ENCODE data around the gene OAF. TPM values are rescaled to one million over a fixed set of nuclear protein-coding genes. Genes with fewer than 3 reads are reported as not detected.
A peak's percentile ranks its signal among the peaks of the same experiment; 100 is the strongest.

Gene OAF
- total RNA-seq, 4 donors from 2014 or later = 31.7 to 77.1 (median 36.2) TPM

DNA sequence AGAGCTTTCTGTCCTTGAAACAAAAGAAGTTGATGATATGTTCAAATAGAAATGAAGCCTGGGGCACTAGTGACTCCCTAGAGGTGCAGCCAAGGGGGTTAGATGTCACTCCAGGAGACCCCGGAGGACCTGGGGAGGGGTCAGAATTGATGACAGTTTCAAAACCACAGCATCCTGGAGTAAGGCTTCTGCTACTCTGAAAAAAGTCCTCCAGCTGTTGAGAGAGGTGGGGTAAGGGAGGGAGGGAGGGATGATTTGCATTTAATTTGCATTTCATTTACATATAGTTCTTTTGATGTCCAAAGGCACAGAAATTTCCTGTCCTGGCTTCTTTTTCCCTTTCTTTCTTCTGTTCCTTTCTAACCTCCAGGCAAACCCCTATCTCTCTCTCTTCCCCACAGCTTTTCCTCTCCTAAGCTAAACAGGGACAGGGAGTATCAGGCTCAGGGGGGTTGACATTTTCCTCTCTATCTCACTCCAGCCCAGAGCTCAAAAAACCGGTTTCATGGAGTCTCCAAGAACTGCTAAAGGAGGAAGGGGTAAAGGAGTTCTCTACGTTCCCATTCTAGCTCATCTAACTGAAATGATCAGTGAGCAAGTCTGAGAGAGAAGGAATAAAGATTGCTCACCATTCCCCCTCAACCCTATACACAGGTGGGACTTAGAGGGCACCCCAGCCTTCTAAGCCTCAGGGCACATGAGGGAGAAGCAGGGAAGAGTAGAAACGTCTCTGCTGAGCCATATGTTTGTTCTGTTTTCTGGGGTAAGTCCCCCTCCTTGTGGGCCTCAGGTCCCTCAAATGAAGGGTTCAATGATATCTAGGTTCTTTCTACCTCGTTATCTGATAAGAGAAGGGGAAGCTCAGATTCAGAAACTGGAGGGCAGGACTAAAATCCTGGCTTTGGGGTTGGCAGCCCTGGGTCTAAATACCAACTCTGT is 25.6 kb downstream of the OAF start:
- Histone ChIP-seq H3K27me3 (no peaks in the 10 kb centered on the region), H3K4me3 (replicated peaks in 1 of 3) (no peak overlapping the region), H3K9me3 (no peaks in the 10 kb centered on the region), H3K27ac (no peak overlapping the region), H3K36me3 (no peaks in the 10 kb centered on the region), H3K4me1 (peaks cover 3 to 20% of the 10 kb centered on the region in 2 donors)
- no peak for DNase-seq
- 56 to 68% methylated on average over 5 of the region's 5 CpGs for WGBS, 2 donors
- intact Hi-C loops (cut with DNase I) = no loop called here
- no peak for TF ChIP-seq POLR2A (IDR thresholded peaks at IDR 0.05)
- TF ChIP-seq, protein P1, sequence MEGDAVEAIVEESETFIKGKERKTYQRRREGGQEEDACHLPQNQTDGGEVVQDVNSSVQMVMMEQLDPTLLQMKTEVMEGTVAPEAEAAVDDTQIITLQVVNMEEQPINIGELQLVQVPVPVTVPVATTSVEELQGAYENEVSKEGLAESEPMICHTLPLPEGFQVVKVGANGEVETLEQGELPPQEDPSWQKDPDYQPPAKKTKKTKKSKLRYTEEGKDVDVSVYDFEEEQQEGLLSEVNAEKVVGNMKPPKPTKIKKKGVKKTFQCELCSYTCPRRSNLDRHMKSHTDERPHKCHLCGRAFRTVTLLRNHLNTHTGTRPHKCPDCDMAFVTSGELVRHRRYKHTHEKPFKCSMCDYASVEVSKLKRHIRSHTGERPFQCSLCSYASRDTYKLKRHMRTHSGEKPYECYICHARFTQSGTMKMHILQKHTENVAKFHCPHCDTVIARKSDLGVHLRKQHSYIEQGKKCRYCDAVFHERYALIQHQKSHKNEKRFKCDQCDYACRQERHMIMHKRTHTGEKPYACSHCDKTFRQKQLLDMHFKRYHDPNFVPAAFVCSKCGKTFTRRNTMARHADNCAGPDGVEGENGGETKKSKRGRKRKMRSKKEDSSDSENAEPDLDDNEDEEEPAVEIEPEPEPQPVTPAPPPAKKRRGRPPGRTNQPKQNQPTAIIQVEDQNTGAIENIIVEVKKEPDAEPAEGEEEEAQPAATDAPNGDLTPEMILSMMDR (IDR thresholded peaks at IDR 0.05) = no peak

GRCh38 chr11:120238968-120239620 is 28.3 kb downstream of the OAF start:
- no peaks in the 10 kb centered on the region for H3K36me3 ChIP-seq
- TF ChIP-seq POLR2A (IDR thresholded peaks at IDR 0.05) = no peak
- TF ChIP-seq, protein P1 (IDR thresholded peaks at IDR 0.05) = no peak
- 84 to 91% methylated on average over 9 to 11 of the region's 11 CpGs for WGBS, 2 donors
- H3K4me3 ChIP-seq (replicated peaks in 1 of 3) = no peak overlapping the region
- intact Hi-C loops (cut with DNase I) = no loop called here
- no peak for DNase-seq
- H3K27ac ChIP-seq = no peak overlapping the region
- no peaks in the 10 kb centered on the region for H3K27me3 ChIP-seq
- no peaks in the 10 kb centered on the region for H3K9me3 ChIP-seq
- H3K4me1 ChIP-seq = peaks cover 3 to 25% of the 10 kb centered on the region in 2 donors

GRCh38 chr11:120239713-120240640 is 29.1 kb downstream of the OAF start, which contains the start of gene POU2F3:
TSS of gene POU2F3 (plus strand) at chr11:120240140. CDS start at chr11:120240344, 204 bp downstream.
- peaks cover 3 to 25% of the 10 kb centered on the region in 2 donors for H3K4me1 ChIP-seq
- peak; percentile 65 to 72 for DNase-seq
- WGBS, 2 donors = 11 to 17% methylated on average over 20 to 38 of the region's 66 CpGs
- H3K4me3 ChIP-seq (replicated peaks in 1 of 3) = peak within 1 kb of the TSS in 1 of 3 donors; percentile 21
- intact Hi-C loops (cut with DNase I) = no loop called here
- H3K9me3 ChIP-seq = no peaks in the 10 kb centered on the region
- no peak for TF ChIP-seq POLR2A (IDR thresholded peaks at IDR 0.05)
- TF ChIP-seq, protein P1 (IDR thresholded peaks at IDR 0.05) = peak in 2 of 6 experiments; percentile 15 to 23
- H3K27me3 ChIP-seq = no peaks in the 10 kb centered on the region
- H3K36me3 ChIP-seq = no peaks in the 10 kb centered on the region
- peak within 1 kb of the TSS in 1 of 3 donors; percentile 27 for H3K27ac ChIP-seq

GRCh38 chr11:120240866-120241265 is 30.0 kb downstream of the OAF start:
- no peak for DNase-seq
- Histone ChIP-seq H3K4me1 (peaks cover 3 to 25% of the 10 kb centered on the region in 2 donors), H3K27me3 (no peaks in the 10 kb centered on the region), H3K4me3 (replicated peaks in 1 of 3) (no peak overlapping the region), H3K9me3 (no peaks in the 10 kb centered on the region), H3K27ac (peak overlapping the region in 1 of 3 donors; percentile 27), H3K36me3 (no peaks in the 10 kb centered on the region)
- 88 to 97% methylated on average over 2 of the region's 2 CpGs for WGBS, 2 donors
- intact Hi-C loops (cut with DNase I) = no loop called here
- TF ChIP-seq, protein P1 (IDR thresholded peaks at IDR 0.05) = no peak
- TF ChIP-seq POLR2A (IDR thresholded peaks at IDR 0.05) = no peak
